NCI-H526 treated with DMSO at 0.1 percent for 48 hours (cell line): ENCODE data around the gene ADCY9.

ENCODE experiments used
- DNase-seq: peaks from one replicate; lab custom pipeline; 2025; lab: John Stamatoyannopoulos, UW

Gene ADCY9

GRCh38 chr16:4032768-4033167 lies 83.5 kb downstream of the ADCY9 start:
- DNase-seq: no peak

- DNase-seq: no peak
Measured at GRCh38 chr16:4028144-4028543, 88.1 kb downstream of the ADCY9 start.

GRCh38 chr16:4026854-4027253 lies 89.4 kb downstream of the ADCY9 start:
- DNase-seq: no peak

GRCh38 chr16:4025428-4025827 lies 90.8 kb downstream of the ADCY9 start:
- DNase-seq: no peak

- DNase-seq: no peak
Measured at GRCh38 chr16:4021916-4022315, 94.3 kb downstream of the ADCY9 start.

GRCh38 chr16:4021070-4021779 lies 95.0 kb downstream of the ADCY9 start:
- peak; percentile 84 for DNase-seq

- DNase-seq: no peak
Measured at GRCh38 chr16:4019371-4019791, 96.9 kb downstream of the ADCY9 start.

- no peak for DNase-seq
Measured at GRCh38 chr16:4018391-4018790, 97.9 kb downstream of the ADCY9 start.

GRCh38 chr16:4017807-4018206 lies 98.4 kb downstream of the ADCY9 start:
- no peak for DNase-seq

- DNase-seq: no peak
Measured at GRCh38 chr16:4016658-4017057, 99.6 kb downstream of the ADCY9 start.

GRCh38 chr16:4016005-4016352 lies 100.3 kb downstream of the ADCY9 start:
- DNase-seq: no peak

- no peak for DNase-seq
Measured at GRCh38 chr16:4015275-4016004, 100.8 kb downstream of the ADCY9 start.

GRCh38 chr16:4011940-4012629 lies 104.2 kb downstream of the ADCY9 start:
- no peak for DNase-seq

GRCh38 chr16:4011225-4011939 lies 104.9 kb downstream of the ADCY9 start:
- no peak for DNase-seq

- no peak for DNase-seq
Measured at GRCh38 chr16:4010225-4011158, 105.8 kb downstream of the ADCY9 start.

GRCh38 chr16:4009177-4009576 lies 107.1 kb downstream of the ADCY9 start:
- no peak for DNase-seq

- DNase-seq: no peak
Measured at GRCh38 chr16:4008116-4008515, 108.1 kb downstream of the ADCY9 start.

- DNase-seq: no peak
Measured at GRCh38 chr16:4006397-4006999, 109.7 kb downstream of the ADCY9 start.

GRCh38 chr16:4005731-4006130 lies 110.5 kb downstream of the ADCY9 start:
- no peak for DNase-seq

- DNase-seq: no peak
Measured at GRCh38 chr16:4005281-4005680, 111.0 kb downstream of the ADCY9 start.

GRCh38 chr16:4004206-4004605 lies 112.0 kb downstream of the ADCY9 start:
- no peak for DNase-seq
